Right lobe of liver (tissue), 4 donors: ENCODE results near the gene TLR6.
"Not testable (repeated sequence)": the region's sequence is repeated elsewhere in the genome, so short reads cannot be mapped to it uniquely, and the experiment has no call there.

Experiments
- POLR2A ChIP-seq: fragments of 450-650 bp; IDR thresholded peaks from one replicate; pipeline ENCODE4 v1.6.1; 2017; ENCODE audit warnings: antibody characterized with exemption, mild to moderate bottlenecking
- TF ChIP-seq, protein P1 (sequence below), 4 donors: fragments of 200-600 bp in 3 of 4; fragments of 450-650 bp in 1 of 4; IDR thresholded peaks; one replicate each; pipeline versions ENCODE4 v1.5.1 to v1.8.0; 2016 to 2022; ENCODE audit warnings: antibody characterized with exemption in 4 of 4, mild to moderate bottlenecking in 2 of 4
- donor health status: DM: no; HTN: no; CAD: no.
- donor health status: DM: no; HTN: no; CAD: no.
- donor health status: DM: no; HTN: yes; CAD: no.

DNA sequence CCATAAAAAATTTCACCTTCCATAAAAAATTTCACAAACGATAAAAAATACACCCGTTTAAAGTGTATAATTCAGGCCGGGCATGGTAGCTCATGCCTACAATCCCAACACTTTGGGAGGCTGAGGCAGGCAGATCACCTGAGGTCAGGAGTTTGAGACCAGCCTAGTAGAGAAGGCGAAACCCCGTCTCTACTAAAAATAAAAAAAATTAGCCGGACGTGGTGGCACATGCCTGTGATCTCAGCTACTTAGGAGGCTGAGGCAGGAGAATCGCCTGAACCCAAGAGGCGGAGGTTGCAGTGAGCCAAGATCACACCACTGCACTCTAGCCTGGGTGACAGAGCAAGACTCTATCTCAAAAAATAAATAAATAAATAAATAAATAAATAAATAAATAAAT lies 50.4 kb downstream of the TLR6 start:
- TF ChIP-seq, protein P1, sequence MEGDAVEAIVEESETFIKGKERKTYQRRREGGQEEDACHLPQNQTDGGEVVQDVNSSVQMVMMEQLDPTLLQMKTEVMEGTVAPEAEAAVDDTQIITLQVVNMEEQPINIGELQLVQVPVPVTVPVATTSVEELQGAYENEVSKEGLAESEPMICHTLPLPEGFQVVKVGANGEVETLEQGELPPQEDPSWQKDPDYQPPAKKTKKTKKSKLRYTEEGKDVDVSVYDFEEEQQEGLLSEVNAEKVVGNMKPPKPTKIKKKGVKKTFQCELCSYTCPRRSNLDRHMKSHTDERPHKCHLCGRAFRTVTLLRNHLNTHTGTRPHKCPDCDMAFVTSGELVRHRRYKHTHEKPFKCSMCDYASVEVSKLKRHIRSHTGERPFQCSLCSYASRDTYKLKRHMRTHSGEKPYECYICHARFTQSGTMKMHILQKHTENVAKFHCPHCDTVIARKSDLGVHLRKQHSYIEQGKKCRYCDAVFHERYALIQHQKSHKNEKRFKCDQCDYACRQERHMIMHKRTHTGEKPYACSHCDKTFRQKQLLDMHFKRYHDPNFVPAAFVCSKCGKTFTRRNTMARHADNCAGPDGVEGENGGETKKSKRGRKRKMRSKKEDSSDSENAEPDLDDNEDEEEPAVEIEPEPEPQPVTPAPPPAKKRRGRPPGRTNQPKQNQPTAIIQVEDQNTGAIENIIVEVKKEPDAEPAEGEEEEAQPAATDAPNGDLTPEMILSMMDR (IDR thresholded peaks at IDR 0.05), result not testable (repeated sequence)
- not testable (repeated sequence) for TF ChIP-seq POLR2A
